ENCODE data around the gene ATAD3A.

ATAD3A gene

GRCh38 chr1:1573843-1574720 is 62.1 kb downstream of the ATAD3A start (continued):
- TF ChIP-seq ZNF24 (tag by site-specific recombination; IDR thresholded peaks at IDR 0.05) = 0 out of 2 replicates have a peak, but pooled peaks have one; percentile 39
- TF ChIP-seq CTCF (tag by site-specific recombination; IDR thresholded peaks at IDR 0.05) = peak; percentile 56; the same call in 1 of the 2 replicates
- peak; percentile 35; the same call in 1 of the 2 replicates for TF ChIP-seq KLF17 (tag by site-specific recombination; IDR thresholded peaks at IDR 0.05)
- no peak for TF ChIP-seq ZBTB49 (tag by site-specific recombination; IDR thresholded peaks at IDR 0.05; ENCODE audit: low read depth)
- peak; percentile 48; the same call in 1 of the 2 replicates for TF ChIP-seq ZSCAN5A (tag by site-specific recombination; IDR thresholded peaks at IDR 0.05)
- TF ChIP-seq ZNF274 (IDR thresholded peaks at IDR 0.05; ENCODE audit: low read length) = no peak
- no peak for TF ChIP-seq ZNF274 (tag by site-specific recombination; IDR thresholded peaks at IDR 0.05; ENCODE audit: borderline replicate concordance)
- TF ChIP-seq ZNF354C (tag by site-specific recombination; IDR thresholded peaks at IDR 0.05; ENCODE audit: borderline replicate concordance, low read depth) = no peak
- TF ChIP-seq GFI1B (tag by site-specific recombination; IDR thresholded peaks at IDR 0.05) = no peak
- TF ChIP-seq ZXDB (tag by site-specific recombination; IDR thresholded peaks at IDR 0.05) = 0 out of 2 replicates have a peak, but pooled peaks have one; percentile 13
- no peak for TF ChIP-seq ZNF837 (tag by site-specific recombination; IDR thresholded peaks at IDR 0.05)
- TF ChIP-seq ZNF768 (tag by site-specific recombination; IDR thresholded peaks at IDR 0.05) = no peak
- peak; percentile 70 for TF ChIP-seq PATZ1 (tag by site-specific recombination; IDR thresholded peaks at IDR 0.05)
- TF ChIP-seq TSHZ1 (tag by site-specific recombination; IDR thresholded peaks at IDR 0.05; ENCODE audit: borderline replicate concordance) = no peak
- peak; percentile 86 for TF ChIP-seq YY2 (tag by site-specific recombination; IDR thresholded peaks at IDR 0.05)
- 0 out of 2 replicates have a peak, but pooled peaks have one; percentile 33 for TF ChIP-seq ZNF629 (tag by site-specific recombination; IDR thresholded peaks at IDR 0.05)
- no peak for TF ChIP-seq ZNF658 (tag by site-specific recombination; IDR thresholded peaks at IDR 0.05)
- no peak for TF ChIP-seq HOXD13 (CRISPR knock-in tag; IDR thresholded peaks at IDR 0.05; ENCODE audit: borderline replicate concordance)
- no peak for TF ChIP-seq ZNF280D (tag by site-specific recombination; IDR thresholded peaks at IDR 0.05)
- TF ChIP-seq ZNF433 (tag by site-specific recombination; IDR thresholded peaks at IDR 0.05; ENCODE audit: low read depth) = no peak
- TF ChIP-seq ZNF670 (tag by site-specific recombination; IDR thresholded peaks at IDR 0.05; ENCODE audit: low read depth) = no peak
- TF ChIP-seq MEIS1 (CRISPR knock-in tag; IDR thresholded peaks at IDR 0.05; ENCODE audit: borderline replicate concordance) = no peak
